Endodermal cell (in vitro differentiated cells): ENCODE results near the gene CPM. TPM values are rescaled to one million over a fixed set of nuclear protein-coding genes. Genes with fewer than 3 reads are reported as not detected.

Source experiments
- DNase-seq: peaks from one replicate; pipeline ENCODE4 v3.0.0-alpha.2; 2017
- H3K27ac ChIP-seq: 2 replicates; pipeline ENCODE4 v1.5.1; 2013; ENCODE audit warnings: mild to moderate bottlenecking, low read depth, low read length, moderate library complexity
- H3K27me3 ChIP-seq: 2 replicates; pipeline ENCODE4 v1.6.1; 2013; ENCODE audit warnings: mild to moderate bottlenecking, low read length, moderate library complexity; ENCODE audit not compliant: insufficient read depth, control insufficient read depth, poor library complexity, severe bottlenecking
- H3K36me3 ChIP-seq: 2 replicates; pipeline ENCODE4 v1.7.0; 2013; ENCODE audit warnings: mild to moderate bottlenecking, low read length, moderate library complexity; ENCODE audit not compliant: control insufficient read depth, insufficient read depth
- H3K4me1 ChIP-seq: one replicate; pipeline ENCODE4 v1.7.0; 2013; ENCODE audit warnings: low read length; ENCODE audit not compliant: control insufficient read depth, insufficient read depth
- H3K4me3 ChIP-seq: 2 replicates; pipeline ENCODE4 v1.5.1; 2013; ENCODE audit warnings: mild to moderate bottlenecking, low read length, moderate library complexity
- H3K9ac ChIP-seq: 2 replicates; pipeline ENCODE4 v1.6.1; 2013; ENCODE audit warnings: mild to moderate bottlenecking, low read length, moderate library complexity; ENCODE audit not compliant: poor library complexity, severe bottlenecking; ENCODE audit errors: extremely low read depth
- H3K9me3 ChIP-seq: 2 replicates; pipeline ENCODE4 v1.6.1; 2013; ENCODE audit warnings: mild to moderate bottlenecking, low read length, moderate library complexity; ENCODE audit not compliant: control insufficient read depth
- H3K27ac Mint-ChIP-seq: 2 replicates; pipeline ENCODE4 v1.8.0; 2020; ENCODE audit warnings: mixed read lengths
- H3K27me3 Mint-ChIP-seq: 2 replicates; pipeline ENCODE4 v1.8.0; 2021; ENCODE audit warnings: mild to moderate bottlenecking, mixed read lengths; ENCODE audit not compliant: insufficient read depth
- H3K36me3 Mint-ChIP-seq: 2 replicates; pipeline ENCODE4 v1.8.0; 2020; ENCODE audit warnings: low read depth, mixed read lengths
- H3K4me1 Mint-ChIP-seq: 2 replicates; pipeline ENCODE4 v1.8.0; 2020; ENCODE audit warnings: mixed read lengths
- H3K4me3 Mint-ChIP-seq: 2 replicates; pipeline ENCODE4 v1.8.0; 2020; ENCODE audit warnings: mild to moderate bottlenecking, moderate library complexity, mixed read lengths
- H3K9me3 Mint-ChIP-seq: 2 replicates; pipeline ENCODE4 v1.8.0; 2020; ENCODE audit warnings: mild to moderate bottlenecking, mixed read lengths
- CTCF ChIP-seq: fragments of 200-600 bp; sonication (generic); conservative IDR thresholded peaks from 2 replicates; pipeline ENCODE4 v1.5.0; 2021; ENCODE audit warnings: antibody characterized with exemption, mild to moderate bottlenecking
- WGBS, 2 experiments: methylation state at CpG; one replicate each; pipeline versions ENCODE4 v1.1.5 to v1.1.7; 2013; ENCODE audit warnings: missing lambda C conversion rate in 2 of 2, mixed read lengths in 1 of 2; ENCODE audit not compliant: insufficient coverage in 1 of 2, insufficient read length in 1 of 2; 5-methylcytosine and 5-hydroxymethylcytosine counted together
- total RNA-seq, 2 donors: library from RNA; stranded (reverse); fragmentation: NEBNext Ultra II Directional in 1 of 2; extraction: Animal tissue kit (Norgen Biotek cat#: 25700) in 1 of 2; gene quantifications; 2 replicates in 1 of 2; 3 replicates in 1 of 2; pipeline ENCODE4 v1.2.1, GENCODE V29; 2021

The CPM gene
- total RNA-seq, 2 donors from 2014 or later = 0.80 to 0.86 TPM

DNA sequence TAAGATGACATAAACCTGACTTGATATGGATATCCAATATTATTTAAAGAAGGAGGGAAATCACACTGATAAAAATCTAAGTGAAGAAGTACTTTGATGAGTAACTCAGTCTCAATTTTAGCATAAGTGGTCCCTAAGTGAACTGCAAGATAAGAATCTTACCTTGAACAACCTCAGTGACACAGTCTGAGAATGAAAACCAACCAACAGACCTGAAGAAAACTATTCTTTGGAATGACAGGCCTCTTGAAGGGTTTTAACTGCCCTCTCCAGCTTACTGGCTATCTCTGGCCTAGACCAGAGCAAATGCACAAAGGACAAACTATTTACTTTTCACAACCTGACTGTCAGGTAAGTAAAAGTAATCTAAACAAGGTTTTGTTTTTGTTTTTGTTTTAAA lies 44.7 kb downstream of the CPM start:
- no peaks in the 10 kb centered on the region for H3K27me3 Mint-ChIP-seq
- DNase-seq = peak; percentile 8
- H3K9me3 Mint-ChIP-seq = no peaks in the 10 kb centered on the region
- H3K9ac ChIP-seq = no peak overlapping the region
- no peak overlapping the region for H3K27ac Mint-ChIP-seq
- H3K27ac ChIP-seq = no peak overlapping the region
- no peaks in the 10 kb centered on the region for H3K36me3 Mint-ChIP-seq
- H3K4me1 ChIP-seq = peaks cover 6% of the 10 kb centered on the region
- no peaks in the 10 kb centered on the region for H3K36me3 ChIP-seq
- no peaks in the 10 kb centered on the region for H3K9me3 ChIP-seq
- no peak overlapping the region for H3K4me3 ChIP-seq
- H3K27me3 ChIP-seq = no peaks in the 10 kb centered on the region
- TF ChIP-seq CTCF = no peak
- H3K4me1 Mint-ChIP-seq = peaks cover 5% of the 10 kb centered on the region
- H3K4me3 Mint-ChIP-seq = no peak overlapping the region

DNA sequence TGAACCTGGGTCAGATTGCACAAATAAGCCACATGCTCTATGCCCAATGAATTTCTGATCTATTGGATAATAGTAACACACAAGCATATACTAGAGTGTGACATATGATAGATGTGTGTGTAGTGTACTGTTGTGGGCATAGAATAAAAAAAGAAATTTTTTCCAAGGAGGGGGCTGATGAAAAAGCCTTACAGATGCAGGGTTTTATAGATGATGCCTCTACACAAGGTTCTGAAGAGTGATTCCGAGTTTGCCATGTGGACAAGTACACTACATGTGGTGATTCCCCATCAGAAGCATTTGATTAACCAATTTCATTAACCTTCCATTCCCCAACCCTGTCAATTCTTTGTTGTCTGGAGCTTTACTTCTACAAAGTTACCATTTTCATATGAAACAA lies 45.3 kb downstream of the CPM start:
- Histone ChIP-seq H3K9me3 (no peaks in the 10 kb centered on the region), H3K27ac (no peak overlapping the region), H3K27me3 (no peaks in the 10 kb centered on the region), H3K4me3 (no peak overlapping the region), H3K36me3 (no peaks in the 10 kb centered on the region), H3K9ac (no peak overlapping the region), H3K4me1 (peaks cover 6% of the 10 kb centered on the region)
- no peak for DNase-seq
- Mint-ChIP-seq H3K4me3 (no peak overlapping the region), H3K4me1 (peaks cover 5% of the 10 kb centered on the region), H3K27me3 (no peaks in the 10 kb centered on the region), H3K27ac (no peak overlapping the region), H3K9me3 (no peaks in the 10 kb centered on the region), H3K36me3 (no peaks in the 10 kb centered on the region)
- WGBS, 2 experiments = 83 to 100% methylated on average over 1 of the region's 1 CpG
- no peak for TF ChIP-seq CTCF

- peak; percentile 29 for DNase-seq
Measured at GRCh38 chr12:68886636-68887572, 46.1 kb downstream of the CPM start.

More at GRCh38 chr12:68886636-68887572, 46.1 kb downstream of the CPM start:
- Histone ChIP-seq H3K9ac (no peak overlapping the region), H3K4me1 (peaks cover 6% of the 10 kb centered on the region), H3K4me3 (no peak overlapping the region), H3K27ac (no peak overlapping the region), H3K9me3 (no peaks in the 10 kb centered on the region), H3K27me3 (no peaks in the 10 kb centered on the region), H3K36me3 (no peaks in the 10 kb centered on the region)
- Mint-ChIP-seq H3K4me3 (no peak overlapping the region), H3K4me1 (peaks cover 5% of the 10 kb centered on the region), H3K36me3 (no peaks in the 10 kb centered on the region), H3K9me3 (no peaks in the 10 kb centered on the region), H3K27ac (no peak overlapping the region), H3K27me3 (no peaks in the 10 kb centered on the region)
- TF ChIP-seq CTCF = no peak
- 90 to 91% methylated on average over 2 to 5 of the region's 5 CpGs for WGBS, 2 experiments
